ENCODE measurements around the gene SAMD15. TPM values are rescaled to one million over a fixed set of nuclear protein-coding genes. Genes with fewer than 3 reads are reported as not detected.

Gene SAMD15
- total RNA-seq, 4 donors from 2014 or later, result 0.51 to 1.7 (median 0.88) TPM; not detected in 1

GRCh38 chr14:77407158-77407557, 30.0 kb downstream of the SAMD15 start:
- no peak for TF ChIP-seq CTCF (IDR thresholded peaks at IDR 0.05; ENCODE audit: low read depth)

DNA sequence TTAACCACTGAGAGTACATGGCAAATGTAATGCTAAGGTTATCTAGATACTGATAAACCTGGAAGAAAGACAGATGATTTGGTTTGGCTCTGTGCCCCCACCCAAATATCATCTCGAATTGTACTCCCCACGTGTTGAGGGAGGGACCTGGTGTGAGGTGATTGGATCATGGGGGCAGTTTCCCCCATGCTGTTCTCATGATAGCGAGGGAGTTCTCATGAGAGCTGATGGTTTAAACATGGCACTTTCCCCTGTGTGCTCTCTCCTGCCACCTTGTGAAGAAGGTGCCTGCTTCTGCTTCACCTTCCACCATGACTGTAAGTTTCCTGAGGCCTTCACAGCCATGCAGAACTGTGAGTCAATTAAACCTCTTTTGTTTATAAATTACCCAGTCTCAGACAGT, 32.0 kb downstream of the SAMD15 start:
- no peak for TF ChIP-seq CTCF (IDR thresholded peaks at IDR 0.05; ENCODE audit: low read depth)

GRCh38 chr14:77416836-77417235, 39.7 kb downstream of the SAMD15 start:
- TF ChIP-seq CTCF (IDR thresholded peaks at IDR 0.05; ENCODE audit: low read depth), result no peak

GRCh38 chr14:77421201-77421600, 44.0 kb downstream of the SAMD15 start:
- TF ChIP-seq CTCF (IDR thresholded peaks at IDR 0.05; ENCODE audit: low read depth), result no peak

- no peak for TF ChIP-seq CTCF (IDR thresholded peaks at IDR 0.05; ENCODE audit: low read depth)
These were observed 46.2 kb downstream of the SAMD15 start, which contains the start of gene NOXRED1 for GRCh38 chr14:77423423-77423822. TSS of gene NOXRED1 (minus strand) at chr14:77423523. CDS start at chr14:77422889, 634 bp downstream.

- TF ChIP-seq CTCF (IDR thresholded peaks at IDR 0.05; ENCODE audit: low read depth), result no peak
These were observed 47.7 kb downstream of the SAMD15 start for GRCh38 chr14:77424862-77425261.

DNA sequence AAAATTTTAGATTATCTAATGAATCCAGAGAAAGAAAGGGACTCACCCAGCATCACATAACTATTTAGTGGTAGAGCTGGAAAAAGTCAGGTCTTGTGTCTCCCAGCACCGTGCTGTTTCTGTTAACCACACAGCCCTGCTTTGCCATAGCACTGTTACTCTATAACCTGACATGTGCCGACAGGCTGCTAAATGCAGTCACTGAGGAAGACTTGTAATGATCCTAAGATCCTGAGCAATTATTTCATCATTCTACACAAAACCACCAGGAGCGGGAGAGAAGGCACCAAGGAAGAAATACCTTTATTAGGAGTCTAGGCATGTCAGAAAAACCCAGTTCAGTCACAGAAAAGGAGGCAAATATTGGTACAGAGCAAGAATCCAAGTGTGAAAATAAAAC, 49.2 kb downstream of the SAMD15 start:
- TF ChIP-seq CTCF (IDR thresholded peaks at IDR 0.05; ENCODE audit: low read depth), result no peak
